Right cardiac atrium (tissue), 5 donors: Measurements from ENCODE around the gene FAM83B. TPM values are rescaled to one million over a fixed set of nuclear protein-coding genes. Genes with fewer than 3 reads are reported as not detected.
"Not testable (repeated sequence)": the region's sequence is repeated elsewhere in the genome, so short reads cannot be mapped to it uniquely, and the experiment has no call there.

Experiments
- ATAC-seq, 2 donors: fragments of 200-7000 bp; cut with Tn5 transposase; one replicate each; pipeline versions ENCODE4 v1.8.0 to v1.9.1; 2020; ENCODE audit warnings: moderate library complexity in 2 of 2, mild to moderate bottlenecking in 1 of 2
- DNase-seq, 3 donors: peaks; one replicate each; pipeline ENCODE4 v3.0.0-alpha.2; 2020
- H3K27ac ChIP-seq: one replicate; pipeline ENCODE4 v1.5.1; 2013; ENCODE audit warnings: mild to moderate bottlenecking, low read length, control low read depth, moderate library complexity
- H3K27me3 ChIP-seq: one replicate; pipeline ENCODE4 v1.6.1; 2013; ENCODE audit not compliant: control insufficient read depth, insufficient read depth
- H3K4me1 ChIP-seq: one replicate; pipeline ENCODE4 v1.6.1; 2013; ENCODE audit warnings: low read length; ENCODE audit not compliant: control insufficient read depth, insufficient read depth
- H3K4me3 ChIP-seq: one replicate; pipeline ENCODE4 v1.5.1; 2013; ENCODE audit warnings: low read length, control low read depth
- H3K9me3 ChIP-seq: one replicate; pipeline ENCODE4 v1.6.1; 2013; ENCODE audit warnings: low read length; ENCODE audit not compliant: control insufficient read depth
- WGBS: extraction: QIAGEN DNeasy Blood & Tissue Kit; methylation state at CpG from one replicate; pipeline ENCODE4 v1.1.7; 2013; 5-methylcytosine and 5-hydroxymethylcytosine counted together
- intact Hi-C, 4 donors: fragments of 100-400 bp; cut with DNase I; formaldehyde crosslinking; loops; one replicate each; pipeline versions ENCODE4 v1.11.0 to v1.14.0; 2022 to 2023
- polyA plus RNA-seq: library from polyadenylated mRNA; stranded (reverse); fragments of 200-250 nt; gene quantifications from one replicate; pipeline ENCODE4 v1.2.3, GENCODE V29; 2013
- total RNA-seq, 4 donors: library from RNA; stranded (reverse); fragmentation: NEBNext Ultra II Directional; extraction: Animal tissue kit (Norgen Biotek cat#: 25700); gene quantifications; one replicate each; pipeline ENCODE4 v1.2.1, GENCODE V29; 2021
- donor health status: healthy with polysubstance abuse.
- donor health status: DM: no; HTN: yes; CAD: no.
- donor health status: DM: no; HTN: no; CAD: no.
- donor health status: DM: no; HTN: yes; CAD: no; lungs with severe emphysema.
- donor health status: DM: yes; HTN: yes; CAD: no.

Gene FAM83B
- total and polyA plus RNA-seq, 5 donors: 1.5 to 13.3 (median 7.5) TPM

DNA sequence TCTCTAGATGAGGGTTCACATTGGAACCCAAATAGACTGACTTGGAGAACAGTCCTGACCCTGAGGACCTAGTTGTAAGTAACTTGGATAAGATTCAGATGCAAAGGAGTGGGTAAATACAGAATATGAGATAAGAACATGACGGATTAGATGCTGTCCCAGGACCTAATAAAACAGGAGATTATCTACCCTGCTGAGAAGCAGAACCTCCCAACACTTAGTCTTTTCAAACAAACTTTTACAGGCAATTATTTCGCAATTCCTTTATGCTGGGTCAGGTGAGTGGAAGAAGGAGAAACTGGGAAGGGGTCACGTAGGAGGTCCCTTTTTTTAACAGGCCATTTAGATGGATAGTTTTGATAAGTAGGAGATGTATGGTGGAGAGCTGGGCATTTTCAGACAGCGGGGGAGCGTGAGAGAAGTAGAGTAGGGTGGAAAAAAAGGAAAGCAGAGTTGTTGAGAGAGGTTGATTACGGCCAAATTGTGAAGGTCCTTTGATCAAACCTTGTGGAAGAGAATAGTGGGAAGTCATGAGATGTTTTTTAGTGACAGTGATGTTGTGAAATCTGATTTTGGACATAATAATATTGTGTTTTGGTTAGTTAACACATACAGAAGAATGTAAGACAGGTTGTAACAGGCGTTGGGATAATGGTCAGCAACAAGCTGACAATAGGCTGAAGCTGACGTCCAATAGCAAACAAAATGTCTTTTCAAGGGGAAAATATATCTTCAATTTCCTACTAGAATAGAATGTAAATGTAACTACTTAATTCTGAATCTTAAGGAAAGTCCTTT, 32.8 kb downstream of the FAM83B start:
- no peaks in the 10 kb centered on the region for H3K9me3 ChIP-seq
- no peaks in the 10 kb centered on the region for H3K27me3 ChIP-seq
- ATAC-seq (no peak), DNase-seq (no peak)
- H3K27ac ChIP-seq: no peak overlapping the region
- intact Hi-C loops: no loop called here
- no peaks in the 10 kb centered on the region for H3K4me1 ChIP-seq
- no peak overlapping the region for H3K4me3 ChIP-seq
- 56% methylated on average over 8 of the region's 8 CpGs for WGBS

GRCh38 chr6:54881067-54881730, 34.6 kb downstream of the FAM83B start:
- Histone ChIP-seq H3K27ac (no peak overlapping the region), H3K4me1 (no peaks in the 10 kb centered on the region), H3K9me3 (no peaks in the 10 kb centered on the region), H3K27me3 (no peaks in the 10 kb centered on the region), H3K4me3 (no peak overlapping the region)
- intact Hi-C loops: no loop called here
- 81% methylated on average over 1 of the region's 1 CpG for WGBS
- ATAC-seq: no peak
- DNase-seq: no peak

DNA sequence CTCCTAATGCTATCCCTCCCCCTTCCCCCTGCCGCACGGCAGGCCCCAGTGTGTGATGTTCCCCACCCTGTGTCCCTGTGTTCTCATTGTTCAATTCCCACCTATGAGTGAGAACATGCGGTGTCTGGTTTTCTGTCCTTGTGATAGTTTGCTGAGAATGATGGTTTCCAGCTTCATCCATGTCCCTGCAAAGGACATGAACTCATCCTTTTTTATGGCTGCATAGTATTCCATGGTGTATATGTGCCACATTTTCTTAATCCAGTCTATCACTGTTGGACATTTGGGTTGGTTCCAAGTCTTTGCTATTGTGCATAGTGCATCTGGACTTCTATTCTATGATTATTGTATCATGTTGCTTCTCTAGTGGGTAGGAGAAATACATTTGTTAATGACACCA, 35.3 kb downstream of the FAM83B start:
- DNase-seq, intact Hi-C loops, H3K27ac ChIP-seq, H3K9me3 ChIP-seq, H3K4me1 ChIP-seq, H3K4me3 ChIP-seq, H3K27me3 ChIP-seq, ATAC-seq: not testable (repeated sequence)
- over 99% methylated on average over 3 of the region's 3 CpGs for WGBS

DNA sequence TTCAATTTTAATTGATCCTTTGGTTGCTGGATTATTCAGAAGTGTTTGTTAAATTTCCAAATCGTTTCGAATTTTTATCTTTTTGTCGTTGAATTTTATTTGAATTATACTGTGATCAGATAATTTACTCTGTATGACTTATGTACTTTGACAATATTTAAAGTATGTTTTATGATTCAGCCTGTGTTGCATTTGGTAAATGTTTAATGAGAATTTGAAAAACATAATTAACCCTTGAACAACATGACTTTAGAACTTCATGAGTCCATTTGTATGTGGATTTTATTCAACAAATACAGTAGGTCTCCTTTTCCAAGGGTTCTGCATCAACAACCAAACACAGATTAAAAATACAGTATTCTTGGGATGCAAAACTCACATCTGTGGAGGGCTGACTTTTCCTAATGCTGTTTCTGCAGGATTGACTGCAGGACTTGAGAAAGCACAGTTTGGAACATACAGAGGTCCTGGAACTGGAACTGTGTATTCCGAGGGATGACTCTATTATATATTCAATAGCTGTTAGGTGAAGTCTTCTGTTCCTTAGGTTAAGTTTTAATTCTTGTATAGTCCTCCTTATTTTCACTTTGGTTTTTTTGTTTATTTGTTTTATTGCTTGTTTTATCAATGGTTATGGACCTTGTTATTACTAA, 40.5 kb downstream of the FAM83B start:
- intact Hi-C loops: no loop called here
- no peaks in the 10 kb centered on the region for H3K27me3 ChIP-seq
- H3K4me3 ChIP-seq: no peak overlapping the region
- H3K27ac ChIP-seq: no peak overlapping the region
- no peaks in the 10 kb centered on the region for H3K9me3 ChIP-seq
- 87% methylated on average over 4 of the region's 4 CpGs for WGBS
- ATAC-seq (no peak), DNase-seq (no peak)
- no peaks in the 10 kb centered on the region for H3K4me1 ChIP-seq

GRCh38 chr6:54891536-54891935, 45.0 kb downstream of the FAM83B start:
- Histone ChIP-seq H3K27ac (no peak overlapping the region), H3K4me1 (no peaks in the 10 kb centered on the region), H3K27me3 (no peaks in the 10 kb centered on the region), H3K4me3 (no peak overlapping the region), H3K9me3 (no peaks in the 10 kb centered on the region)
- intact Hi-C loops: no loop called here
- DNase-seq (no peak), ATAC-seq (no peak)
- 74% methylated on average over 1 of the region's 1 CpG for WGBS

DNA sequence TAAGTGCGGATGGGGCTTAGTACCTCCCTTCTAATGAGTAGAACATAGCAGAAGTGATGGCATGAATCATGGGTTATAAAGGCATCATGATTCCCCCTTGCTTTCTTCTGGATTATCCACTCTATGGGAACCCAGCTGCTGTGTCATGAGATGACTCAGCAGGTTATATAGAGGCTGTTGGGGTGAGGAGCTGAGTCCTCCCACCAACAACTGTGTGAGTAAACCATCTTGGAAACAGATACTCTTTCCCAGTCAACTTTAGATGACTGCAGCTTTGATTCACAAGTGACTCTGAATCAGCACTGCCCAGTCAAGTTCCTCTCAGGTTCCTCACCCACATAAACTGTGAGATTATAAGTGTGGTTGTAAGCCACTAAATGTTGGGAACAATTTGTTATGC, 46.3 kb downstream of the FAM83B start:
- intact Hi-C loops: no loop called here
- Histone ChIP-seq H3K9me3 (no peaks in the 10 kb centered on the region), H3K4me3 (no peak overlapping the region), H3K4me1 (no peaks in the 10 kb centered on the region), H3K27ac (no peak overlapping the region), H3K27me3 (no peaks in the 10 kb centered on the region)
- 98% methylated on average over 1 of the region's 1 CpG for WGBS
- DNase-seq: no peak
- no peak for ATAC-seq

GRCh38 chr6:54893818-54894217, 47.2 kb downstream of the FAM83B start:
- DNase-seq: no peak
- no peak overlapping the region for H3K27ac ChIP-seq
- no peaks in the 10 kb centered on the region for H3K9me3 ChIP-seq
- intact Hi-C loops: no loop called here
- no peaks in the 10 kb centered on the region for H3K27me3 ChIP-seq
- WGBS: 66% methylated on average over 1 of the region's 1 CpG
- H3K4me3 ChIP-seq: no peak overlapping the region
- no peak for ATAC-seq
- H3K4me1 ChIP-seq: no peaks in the 10 kb centered on the region

- ATAC-seq (no peak), DNase-seq (no peak)
- Histone ChIP-seq H3K9me3 (no peaks in the 10 kb centered on the region), H3K27me3 (no peaks in the 10 kb centered on the region), H3K4me1 (no peaks in the 10 kb centered on the region), H3K27ac (no peak overlapping the region), H3K4me3 (no peak overlapping the region)
- intact Hi-C loops: no loop called here
- WGBS: 59% methylated on average over 3 of the region's 3 CpGs
Observed at GRCh38 chr6:54896302-54896701, 49.7 kb downstream of the FAM83B start.

DNA sequence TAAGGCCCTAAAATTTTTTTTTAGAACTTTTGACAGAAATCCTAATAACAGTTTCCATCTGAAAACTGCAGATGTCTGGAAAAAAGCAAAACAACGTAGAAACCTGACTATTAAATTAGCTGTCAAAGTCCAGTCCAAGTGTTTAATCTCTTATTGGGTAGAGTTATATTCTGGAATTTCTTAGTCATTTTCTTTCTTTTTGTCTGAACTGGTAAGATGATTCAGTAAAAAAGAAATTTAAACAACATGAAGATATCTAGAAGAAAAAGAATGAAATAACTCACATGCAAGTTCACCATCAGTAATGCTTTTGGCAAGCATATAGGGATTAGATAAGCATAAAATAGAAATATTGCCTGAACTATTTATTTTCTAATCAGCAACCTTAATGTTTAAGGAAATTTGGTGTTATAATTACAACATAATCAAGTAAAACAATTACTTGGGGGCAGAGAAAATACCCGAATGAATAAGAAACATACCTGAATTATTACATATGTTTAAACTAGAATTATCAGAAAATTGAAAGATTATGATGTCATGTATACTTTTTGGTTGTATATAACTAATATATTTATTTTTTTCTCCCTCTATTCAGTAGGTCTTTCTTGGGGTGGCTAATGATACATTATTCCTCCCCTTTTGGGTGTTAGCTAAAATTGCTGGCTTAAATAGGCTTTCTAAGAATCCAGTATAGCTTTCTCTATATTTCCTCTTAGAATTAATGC, 51.1 kb downstream of the FAM83B start:
- intact Hi-C loops: no loop called here
- Histone ChIP-seq H3K27me3 (no peaks in the 10 kb centered on the region), H3K4me1 (no peaks in the 10 kb centered on the region), H3K9me3 (no peaks in the 10 kb centered on the region), H3K4me3 (no peak overlapping the region), H3K27ac (no peak overlapping the region)
- DNase-seq (no peak), ATAC-seq (no peak)
- 55% methylated on average over 2 of the region's 2 CpGs for WGBS

DNA sequence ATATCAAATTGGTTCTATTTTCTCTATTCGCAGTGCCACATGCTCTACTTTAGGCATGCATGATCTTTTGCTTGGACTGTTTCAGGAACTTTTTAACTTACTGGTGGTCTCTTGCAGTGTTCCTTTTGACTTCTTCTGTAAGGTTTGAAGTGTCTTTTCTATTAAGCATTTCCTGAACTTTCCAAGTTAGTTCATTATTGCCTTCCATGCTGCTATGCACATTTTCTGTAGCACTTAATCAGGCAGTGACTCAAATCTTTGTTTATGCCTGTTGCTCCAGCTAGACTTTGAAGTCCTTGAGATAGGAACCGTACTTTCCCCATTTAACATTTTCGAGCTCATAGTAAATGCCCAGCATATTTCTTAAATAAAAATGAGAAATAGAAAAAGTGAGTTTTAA, 52.2 kb downstream of the FAM83B start:
- ATAC-seq: no peak
- no peak for DNase-seq
- Histone ChIP-seq H3K4me3 (no peak overlapping the region), H3K4me1 (no peaks in the 10 kb centered on the region), H3K9me3 (no peaks in the 10 kb centered on the region), H3K27me3 (no peaks in the 10 kb centered on the region), H3K27ac (no peak overlapping the region)
- intact Hi-C loops: no loop called here
- WGBS: 84% methylated on average over 3 of the region's 3 CpGs

DNA sequence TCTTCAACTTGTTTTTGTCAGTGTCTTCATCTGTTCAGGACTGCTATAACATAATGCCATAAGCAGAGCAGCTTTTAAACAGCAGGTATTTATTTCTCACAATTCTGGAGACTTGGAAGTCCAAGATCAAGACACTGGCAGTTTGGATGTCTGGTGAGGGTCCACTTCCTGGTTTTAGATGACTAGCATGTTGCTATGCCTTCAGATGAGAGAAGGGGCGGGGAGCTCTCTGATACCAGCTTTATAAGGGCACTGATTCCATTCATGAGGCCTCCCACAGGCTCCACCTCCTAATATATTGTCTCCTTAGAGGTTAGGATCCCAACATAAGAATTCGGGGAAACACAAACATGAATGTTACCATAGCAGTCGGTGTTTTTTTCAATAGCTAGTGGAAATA, 52.9 kb downstream of the FAM83B start:
- H3K27me3 ChIP-seq: no peaks in the 10 kb centered on the region
- ATAC-seq (no peak), DNase-seq (no peak)
- no peak overlapping the region for H3K4me3 ChIP-seq
- 87% methylated on average over 3 of the region's 3 CpGs for WGBS
- intact Hi-C loops: no loop called here
- no peaks in the 10 kb centered on the region for H3K4me1 ChIP-seq
- no peak overlapping the region for H3K27ac ChIP-seq
- no peaks in the 10 kb centered on the region for H3K9me3 ChIP-seq
